ENCODE data around the gene IFNA6. TPM values are rescaled to one million over a fixed set of nuclear protein-coding genes. Genes with fewer than 3 reads are reported as not detected.

Gene IFNA6
- total and polyA plus RNA-seq, 10 of the 15 experiments (the other 5 are each of a cell fraction or from before 2014, with no cell fraction given) = 0.04 TPM; not detected in 9

DNA sequence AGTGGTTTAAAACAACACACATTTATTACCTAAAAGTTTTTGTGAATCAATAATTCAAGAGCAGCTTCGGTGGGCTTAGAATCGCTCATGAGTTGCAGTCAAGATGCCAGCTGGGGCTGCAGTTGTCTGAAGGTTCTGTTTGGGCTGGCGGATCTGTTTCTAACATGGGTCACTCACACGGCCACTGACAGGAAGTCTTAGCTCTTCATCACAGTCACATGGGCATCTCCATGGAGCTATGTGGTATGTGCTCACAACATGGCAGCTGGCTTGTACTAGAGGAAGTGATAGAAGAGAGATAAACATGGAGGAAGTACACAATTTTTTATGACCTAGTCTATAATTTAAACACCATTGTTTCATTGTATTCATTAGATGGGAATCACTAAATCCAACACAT is 26.6 kb downstream of the IFNA6 start:
- Histone ChIP-seq H4K20me1 (ENCODE audit: control insufficient read depth, insufficient read depth) (no peaks in the 10 kb centered on the region), H3K9ac (ENCODE audit: control insufficient read depth, insufficient read depth, low read length) (no peak overlapping the region), H3K4me1 (ENCODE audit: control insufficient read depth, insufficient read depth, low read length) (no peaks in the 10 kb centered on the region), H3K36me3 (ENCODE audit: control insufficient read depth in 2 of 2, insufficient read depth in 2 of 2, low read length in 1 of 2) (peaks cover 0 to 17% of the 10 kb centered on the region in 2 experiments; a peak in 3 of 4 replicates), H3K27ac (ENCODE audit: control insufficient read depth, insufficient read depth) (no peak overlapping the region), H3K79me2 (ENCODE audit: control insufficient read depth, insufficient read depth, low read length) (peaks cover 19% of the 10 kb centered on the region), H3K4me3 (no peak overlapping the region), H3K4me2 (ENCODE audit: control insufficient read depth, insufficient read depth) (no peak overlapping the region), H2AFZ (ENCODE audit: control insufficient read depth, low read depth, low read length) (no peak overlapping the region), H3K27me3 (replicated peaks in 1 of 2; ENCODE audit: control insufficient read depth in 2 of 2, insufficient read depth in 2 of 2, low read length in 1 of 2) (no peaks in the 10 kb centered on the region), H3K9me3 (replicated peaks; ENCODE audit: control insufficient read depth, insufficient read depth, low read length) (no peaks in the 10 kb centered on the region)
- SMC1A ChIA-PET (ENCODE audit: uncharacterized antibody, unreplicated experiment) = interaction anchor here (1.2 to 7.4 kb wide), 7 partner anchors 8 to 131 kb away, joined by 3 to 116 read pairs (median 6); partner anchors contain the start of gene KLHL9
- no peak for FAIRE-seq
- in situ Hi-C loops (cut with MboI) = loop anchor here (10.0 kb wide), 1 partner anchor 131 kb away; no protein-coding TSS in a partner anchor
- intact Hi-C loops (cut with micrococcal nuclease; ENCODE audit: unreplicated experiment) = no loop called here
- no peak for DNase-seq (ENCODE audit: low read depth, low spot score)
- TF ChIP-seq, protein P1, sequence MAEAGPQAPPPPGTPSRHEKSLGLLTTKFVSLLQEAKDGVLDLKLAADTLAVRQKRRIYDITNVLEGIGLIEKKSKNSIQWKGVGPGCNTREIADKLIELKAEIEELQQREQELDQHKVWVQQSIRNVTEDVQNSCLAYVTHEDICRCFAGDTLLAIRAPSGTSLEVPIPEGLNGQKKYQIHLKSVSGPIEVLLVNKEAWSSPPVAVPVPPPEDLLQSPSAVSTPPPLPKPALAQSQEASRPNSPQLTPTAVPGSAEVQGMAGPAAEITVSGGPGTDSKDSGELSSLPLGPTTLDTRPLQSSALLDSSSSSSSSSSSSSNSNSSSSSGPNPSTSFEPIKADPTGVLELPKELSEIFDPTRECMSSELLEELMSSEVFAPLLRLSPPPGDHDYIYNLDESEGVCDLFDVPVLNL (IDR thresholded peaks at IDR 0.05; ENCODE audit: low read depth, low read length) = no peak
- TF ChIP-seq MYC (IDR thresholded peaks at IDR 0.05; ENCODE audit: insufficient read depth, insufficient read length, insufficient replicate concordance, low read length, severe bottlenecking) = no peak
- POLR2A ChIA-PET = no interaction called here
- 100% methylated on average over 4 of the region's 4 CpGs for WGBS (ENCODE audit: insufficient coverage, insufficient replicate concordance, low lambda C conversion rate, missing lambda C conversion rate)
- no TSS peak for BruUV-seq (replicated peaks)
- RAD21 ChIA-PET (ENCODE audit: unreplicated experiment) = interaction anchor here (0.8 to 5.0 kb wide), 6 partner anchors 64 to 141 kb away, joined by 3 to 86 read pairs (median 4); no protein-coding TSS in a partner anchor
- no peak for ATAC-seq
- CTCF ChIA-PET = interaction anchor here (0.8 to 6.5 kb wide), 12 partner anchors 9 to 141 kb away, joined by 3 to 168 read pairs (median 6); no protein-coding TSS in a partner anchor

DNA sequence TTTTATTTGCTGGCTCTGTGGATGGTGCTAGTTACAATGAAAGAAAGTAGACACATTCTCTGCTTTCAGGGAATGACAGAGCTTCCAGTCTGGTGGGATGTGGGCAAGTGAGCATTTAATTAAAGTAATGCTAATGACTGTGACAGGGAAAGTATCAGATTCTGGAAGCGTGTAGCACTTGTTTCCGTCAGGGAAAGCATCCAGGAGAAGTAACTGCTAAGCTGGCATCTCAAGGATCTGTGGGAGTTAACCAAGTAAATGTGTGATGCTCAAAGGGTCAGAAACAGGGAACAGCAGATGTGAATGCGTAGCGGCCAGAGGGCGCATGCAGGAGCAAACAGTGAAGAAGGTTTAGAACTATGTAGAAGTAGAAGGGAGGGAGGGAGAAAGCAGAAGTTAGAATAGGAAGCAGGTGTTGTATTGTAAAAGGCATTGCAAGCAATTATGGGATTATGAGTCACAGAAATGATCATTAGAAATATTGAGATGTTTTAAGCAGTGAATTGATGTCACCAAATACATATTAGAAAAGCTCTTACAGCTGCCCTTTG is 27.7 kb downstream of the IFNA6 start:
- Histone ChIP-seq H3K9ac (ENCODE audit: control insufficient read depth, insufficient read depth, low read length) (no peak overlapping the region), H3K4me1 (ENCODE audit: control insufficient read depth, insufficient read depth, low read length) (no peaks in the 10 kb centered on the region), H3K27me3 (replicated peaks in 1 of 2; ENCODE audit: control insufficient read depth in 2 of 2, insufficient read depth in 2 of 2, low read length in 1 of 2) (no peaks in the 10 kb centered on the region), H3K9me3 (replicated peaks; ENCODE audit: control insufficient read depth, insufficient read depth, low read length) (no peaks in the 10 kb centered on the region), H3K79me2 (ENCODE audit: control insufficient read depth, insufficient read depth, low read length) (peaks cover 8% of the 10 kb centered on the region), H3K36me3 (ENCODE audit: control insufficient read depth in 2 of 2, insufficient read depth in 2 of 2, low read length in 1 of 2) (peaks cover 0 to 17% of the 10 kb centered on the region in 2 experiments; a peak in 3 of 4 replicates), H4K20me1 (ENCODE audit: control insufficient read depth, insufficient read depth) (no peaks in the 10 kb centered on the region), H2AFZ (ENCODE audit: control insufficient read depth, low read depth, low read length) (no peak overlapping the region), H3K4me3 (no peak overlapping the region), H3K27ac (ENCODE audit: control insufficient read depth, insufficient read depth) (no peak overlapping the region), H3K4me2 (ENCODE audit: control insufficient read depth, insufficient read depth) (no peak overlapping the region)
- no peak for ATAC-seq
- POLR2A ChIA-PET = no interaction called here
- RAD21 ChIA-PET (ENCODE audit: unreplicated experiment) = interaction anchor here (0.8 to 5.0 kb wide), 6 partner anchors 72 to 140 kb away, joined by 3 to 86 read pairs (median 4); partner anchors contain the start of gene IFNA8
- TF ChIP-seq, protein P2, sequence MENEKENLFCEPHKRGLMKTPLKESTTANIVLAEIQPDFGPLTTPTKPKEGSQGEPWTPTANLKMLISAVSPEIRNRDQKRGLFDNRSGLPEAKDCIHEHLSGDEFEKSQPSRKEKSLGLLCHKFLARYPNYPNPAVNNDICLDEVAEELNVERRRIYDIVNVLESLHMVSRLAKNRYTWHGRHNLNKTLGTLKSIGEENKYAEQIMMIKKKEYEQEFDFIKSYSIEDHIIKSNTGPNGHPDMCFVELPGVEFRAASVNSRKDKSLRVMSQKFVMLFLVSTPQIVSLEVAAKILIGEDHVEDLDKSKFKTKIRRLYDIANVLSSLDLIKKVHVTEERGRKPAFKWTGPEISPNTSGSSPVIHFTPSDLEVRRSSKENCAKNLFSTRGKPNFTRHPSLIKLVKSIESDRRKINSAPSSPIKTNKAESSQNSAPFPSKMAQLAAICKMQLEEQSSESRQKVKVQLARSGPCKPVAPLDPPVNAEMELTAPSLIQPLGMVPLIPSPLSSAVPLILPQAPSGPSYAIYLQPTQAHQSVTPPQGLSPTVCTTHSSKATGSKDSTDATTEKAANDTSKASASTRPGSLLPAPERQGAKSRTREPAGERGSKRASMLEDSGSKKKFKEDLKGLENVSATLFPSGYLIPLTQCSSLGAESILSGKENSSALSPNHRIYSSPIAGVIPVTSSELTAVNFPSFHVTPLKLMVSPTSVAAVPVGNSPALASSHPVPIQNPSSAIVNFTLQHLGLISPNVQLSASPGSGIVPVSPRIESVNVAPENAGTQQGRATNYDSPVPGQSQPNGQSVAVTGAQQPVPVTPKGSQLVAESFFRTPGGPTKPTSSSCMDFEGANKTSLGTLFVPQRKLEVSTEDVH (IDR thresholded peaks at IDR 0.05; ENCODE audit: low read depth, partially characterized antibody) = no peak
- TF ChIP-seq, protein P3, sequence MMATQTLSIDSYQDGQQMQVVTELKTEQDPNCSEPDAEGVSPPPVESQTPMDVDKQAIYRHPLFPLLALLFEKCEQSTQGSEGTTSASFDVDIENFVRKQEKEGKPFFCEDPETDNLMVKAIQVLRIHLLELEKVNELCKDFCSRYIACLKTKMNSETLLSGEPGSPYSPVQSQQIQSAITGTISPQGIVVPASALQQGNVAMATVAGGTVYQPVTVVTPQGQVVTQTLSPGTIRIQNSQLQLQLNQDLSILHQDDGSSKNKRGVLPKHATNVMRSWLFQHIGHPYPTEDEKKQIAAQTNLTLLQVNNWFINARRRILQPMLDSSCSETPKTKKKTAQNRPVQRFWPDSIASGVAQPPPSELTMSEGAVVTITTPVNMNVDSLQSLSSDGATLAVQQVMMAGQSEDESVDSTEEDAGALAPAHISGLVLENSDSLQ (IDR thresholded peaks at IDR 0.05) = no peak
- DNase-seq (ENCODE audit: low read depth, low spot score) = no peak
- in situ Hi-C loops (cut with MboI) (loop anchor here (10.0 kb wide), 1 partner anchor 132 kb away; no protein-coding TSS in a partner anchor), intact Hi-C loops (cut with micrococcal nuclease; ENCODE audit: unreplicated experiment) (no loop called here)
- 98% methylated on average over 5 of the region's 5 CpGs for WGBS (ENCODE audit: insufficient coverage, insufficient replicate concordance, low lambda C conversion rate, missing lambda C conversion rate)
- BruUV-seq (replicated peaks) = no TSS peak
- no peak for FAIRE-seq
- SMC1A ChIA-PET (ENCODE audit: uncharacterized antibody, unreplicated experiment) = interaction anchor here (1.1 to 7.4 kb wide), 10 partner anchors 9 to 132 kb away, joined by 3 to 116 read pairs (median 4); partner anchors contain the start of gene KLHL9
- CTCF ChIA-PET = interaction anchor here (0.8 to 6.5 kb wide), 13 partner anchors 7 to 466 kb away, joined by 3 to 168 read pairs (median 7); no protein-coding TSS in a partner anchor
